Parathyroid adenoma (tissue), 2 donors: ENCODE results near the gene PHF1.

Source experiments
- H2AFZ ChIP-seq: fragments of 300-600 bp; sonication (generic); one replicate; pipeline ENCODE4 v1.7.0; 2017; ENCODE audit warnings: antibody characterized with exemption, mild to moderate bottlenecking
- H3K27ac ChIP-seq: fragments of 300-600 bp; sonication (generic); one replicate; pipeline ENCODE4 v1.7.0; 2017
- H3K27me3 ChIP-seq: fragments of 300-600 bp; sonication (generic); one replicate; pipeline ENCODE4 v1.7.0; 2017; ENCODE audit warnings: low read length; ENCODE audit not compliant: control insufficient read depth, insufficient read depth
- H3K36me3 ChIP-seq: fragments of 300-600 bp; sonication (generic); one replicate; pipeline ENCODE4 v1.7.0; 2017; ENCODE audit warnings: low read length; ENCODE audit not compliant: control insufficient read depth, insufficient read depth
- H3K4me1 ChIP-seq: fragments of 300-600 bp; sonication (generic); one replicate; pipeline ENCODE4 v1.7.0; 2017; ENCODE audit warnings: control low read depth
- H3K4me2 ChIP-seq: fragments of 300-600 bp; sonication (generic); one replicate; pipeline ENCODE4 v1.7.0; 2017; ENCODE audit warnings: low read length
- H3K4me3 ChIP-seq: fragments of 300-600 bp; sonication (generic); one replicate; pipeline ENCODE4 v1.7.0; 2017; ENCODE audit warnings: low read depth, low read length
- H3K79me2 ChIP-seq: fragments of 300-600 bp; sonication (generic); one replicate; pipeline ENCODE4 v1.7.0; 2017; ENCODE audit warnings: control low read depth
- H3K9ac ChIP-seq: fragments of 300-600 bp; sonication (generic); one replicate; pipeline ENCODE4 v1.7.0; 2017; ENCODE audit warnings: mild to moderate bottlenecking
- H3K9me3 ChIP-seq: fragments of 300-600 bp; sonication (generic); one replicate; pipeline ENCODE4 v1.7.0; 2017; ENCODE audit warnings: low read length; ENCODE audit not compliant: control insufficient read depth
- CTCF ChIP-seq: fragments of 300-600 bp; sonication (generic); IDR thresholded peaks from one replicate; pipeline ENCODE4 v1.7.0; 2017; ENCODE audit warnings: antibody characterized with exemption, mild to moderate bottlenecking
- donor health status: primary hyperparathyroidism.

Gene PHF1

GRCh38 chr6:33424855-33425667 is 14.2 kb downstream of the PHF1 start:
- no peak for TF ChIP-seq CTCF
- peak overlapping the region; percentile 99 for H3K27ac ChIP-seq
- no peaks in the 10 kb centered on the region for H3K27me3 ChIP-seq
- H3K4me1 ChIP-seq: peaks cover 14% of the 10 kb centered on the region
- no peaks in the 10 kb centered on the region for H3K36me3 ChIP-seq
- H3K9me3 ChIP-seq: no peaks in the 10 kb centered on the region
- H3K79me2 ChIP-seq: peaks cover 5% of the 10 kb centered on the region
- H2AFZ ChIP-seq: peak overlapping the region; percentile 85
- peak overlapping the region; percentile 88 for H3K4me3 ChIP-seq
- peak overlapping the region; percentile 96 for H3K9ac ChIP-seq
- peak overlapping the region; percentile 100 for H3K4me2 ChIP-seq

- H3K36me3 ChIP-seq: no peaks in the 10 kb centered on the region
- TF ChIP-seq CTCF: peak; percentile 54
- peak overlapping the region; percentile 96 for H3K9ac ChIP-seq
- H3K4me2 ChIP-seq: peak overlapping the region; percentile 100
- peak overlapping the region; percentile 99 for H3K27ac ChIP-seq
- H2AFZ ChIP-seq: peak overlapping the region; percentile 85
- H3K9me3 ChIP-seq: no peaks in the 10 kb centered on the region
- H3K4me1 ChIP-seq: peaks cover 15% of the 10 kb centered on the region
- H3K27me3 ChIP-seq: no peaks in the 10 kb centered on the region
- H3K79me2 ChIP-seq: peaks cover 5% of the 10 kb centered on the region
- peak overlapping the region; percentile 88 for H3K4me3 ChIP-seq
Observed at GRCh38 chr6:33425668-33426577, 15.1 kb downstream of the PHF1 start.

- H2AFZ ChIP-seq: peak overlapping the region; percentile 85
- no peak overlapping the region for H3K9ac ChIP-seq
- H3K4me3 ChIP-seq: peak overlapping the region; percentile 88
- no peaks in the 10 kb centered on the region for H3K27me3 ChIP-seq
- peaks cover 18% of the 10 kb centered on the region for H3K4me1 ChIP-seq
- TF ChIP-seq CTCF: no peak
- H3K4me2 ChIP-seq: peak overlapping the region; percentile 100
- peaks cover 5% of the 10 kb centered on the region for H3K79me2 ChIP-seq
- H3K36me3 ChIP-seq: no peaks in the 10 kb centered on the region
- H3K9me3 ChIP-seq: no peaks in the 10 kb centered on the region
- H3K27ac ChIP-seq: peak overlapping the region; percentile 99
Observed at GRCh38 chr6:33426590-33427511, 16.0 kb downstream of the PHF1 start.

- H3K4me2 ChIP-seq: peak overlapping the region; percentile 89
- peak overlapping the region; percentile 63 for H3K4me3 ChIP-seq
- peak overlapping the region; percentile 59 for H3K27ac ChIP-seq
- no peak overlapping the region for H3K9ac ChIP-seq
- peak overlapping the region; percentile 81 for H2AFZ ChIP-seq
- no peak for TF ChIP-seq CTCF
- H3K27me3 ChIP-seq: no peaks in the 10 kb centered on the region
- peaks cover 18% of the 10 kb centered on the region for H3K4me1 ChIP-seq
- no peaks in the 10 kb centered on the region for H3K36me3 ChIP-seq
- H3K9me3 ChIP-seq: no peaks in the 10 kb centered on the region
- peaks cover 5% of the 10 kb centered on the region for H3K79me2 ChIP-seq
Observed at GRCh38 chr6:33427585-33428223, 16.9 kb downstream of the PHF1 start.
